Measurements from ENCODE around the gene C19orf33. TPM values are rescaled to one million over a fixed set of nuclear protein-coding genes. Genes with fewer than 3 reads are reported as not detected.
"Not testable (repeated sequence)": the region's sequence is repeated elsewhere in the genome, so short reads cannot be mapped to it uniquely, and the experiment has no call there.

C19orf33 gene
- total RNA-seq, 1 donor, result 1.9 TPM

DNA sequence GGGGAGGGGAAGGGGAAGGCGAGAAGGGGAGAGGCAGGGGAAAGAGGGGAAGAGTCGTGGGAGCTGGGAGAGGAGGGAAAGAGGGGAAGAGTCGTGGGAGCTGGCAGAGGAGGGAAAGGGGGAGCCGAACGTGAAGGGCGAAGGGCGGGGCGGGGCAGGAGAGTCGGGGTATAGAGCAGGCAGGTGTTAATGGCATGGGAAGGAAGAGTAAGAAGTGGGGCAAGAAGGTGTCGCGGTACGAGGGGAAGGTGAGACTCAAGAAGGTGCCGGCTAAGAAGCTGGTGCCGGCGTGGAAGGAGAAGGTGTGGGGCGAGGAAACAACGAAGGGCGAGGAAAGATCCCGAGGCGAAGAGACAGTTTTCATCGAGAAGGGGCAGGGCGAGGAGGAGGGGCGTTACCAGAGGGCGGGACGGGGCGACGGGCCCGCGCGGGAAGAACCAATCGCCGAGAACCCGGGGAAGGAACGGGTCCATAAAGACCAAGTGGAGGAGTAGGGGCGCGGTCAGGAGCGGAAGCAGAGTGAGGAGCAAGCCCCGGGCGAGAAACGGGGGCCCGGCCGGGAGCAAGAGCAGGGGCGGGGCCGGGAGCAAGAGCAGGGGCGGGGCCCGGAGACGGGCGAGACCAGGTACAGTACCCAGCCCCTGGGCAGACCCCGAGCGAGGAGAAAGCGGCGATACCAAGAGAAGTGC lies 32.0 kb downstream of the C19orf33 start:
- DNase-seq (ENCODE audit: low read depth in 2 of 3, low spot score in 2 of 3), result peak; percentile 79 to 96 (median 95)

DNA sequence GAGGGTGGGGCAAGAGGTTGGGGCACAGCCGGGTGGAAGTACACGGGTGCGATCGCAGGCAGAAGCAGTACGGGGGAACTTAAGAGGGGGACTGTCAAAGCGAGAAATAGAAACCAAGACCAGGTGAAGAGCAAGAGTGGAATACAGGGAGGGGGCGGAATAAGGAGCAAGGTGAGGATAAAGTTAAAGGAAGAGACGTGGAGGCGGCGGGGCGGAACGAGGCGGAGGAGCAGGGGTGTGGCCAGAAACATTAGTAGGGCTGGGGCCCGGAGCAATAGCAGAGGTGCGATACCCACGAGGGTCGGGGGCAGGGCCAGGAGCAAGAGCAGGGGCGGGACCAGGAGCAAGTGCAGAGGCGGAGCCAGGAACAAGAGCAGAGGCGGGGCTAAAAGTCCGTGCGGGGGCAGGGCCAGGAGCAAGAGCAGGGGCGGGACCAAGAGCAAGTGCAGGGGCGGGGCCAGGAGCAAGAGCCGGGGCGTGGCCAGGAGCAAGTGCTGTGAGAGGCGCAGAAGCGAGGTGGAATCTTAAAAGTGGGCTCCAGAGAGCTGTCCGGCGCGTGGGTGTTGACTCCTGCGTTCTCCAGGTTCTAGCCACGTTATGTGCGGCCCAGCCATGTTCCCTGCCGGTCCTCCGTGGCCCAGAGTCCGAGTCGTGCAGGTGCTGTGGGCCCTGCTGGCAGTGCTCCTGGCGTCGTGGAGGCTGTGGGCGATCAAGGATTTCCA lies 32.7 kb downstream of the C19orf33 start:
- peak; percentile 84 to 97 (median 96) for DNase-seq (ENCODE audit: low read depth in 2 of 3, low spot score in 2 of 3)

DNA sequence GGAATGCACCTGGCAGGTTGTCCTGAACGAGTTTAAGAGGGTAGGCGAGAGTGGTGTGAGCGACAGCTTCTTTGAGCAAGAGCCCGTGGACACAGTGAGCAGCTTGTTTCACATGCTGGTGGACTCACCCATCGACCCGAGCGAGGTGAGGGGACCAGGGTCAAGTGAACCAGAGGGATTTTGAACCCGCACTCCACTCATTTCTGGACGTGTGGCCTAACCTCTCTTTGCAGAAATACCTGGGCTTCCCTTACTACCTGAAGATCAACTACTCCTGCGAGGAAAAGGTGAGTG lies 33.3 kb downstream of the C19orf33 start:
- no peak for DNase-seq (ENCODE audit: low read depth in 2 of 3, low spot score in 2 of 3)

DNA sequence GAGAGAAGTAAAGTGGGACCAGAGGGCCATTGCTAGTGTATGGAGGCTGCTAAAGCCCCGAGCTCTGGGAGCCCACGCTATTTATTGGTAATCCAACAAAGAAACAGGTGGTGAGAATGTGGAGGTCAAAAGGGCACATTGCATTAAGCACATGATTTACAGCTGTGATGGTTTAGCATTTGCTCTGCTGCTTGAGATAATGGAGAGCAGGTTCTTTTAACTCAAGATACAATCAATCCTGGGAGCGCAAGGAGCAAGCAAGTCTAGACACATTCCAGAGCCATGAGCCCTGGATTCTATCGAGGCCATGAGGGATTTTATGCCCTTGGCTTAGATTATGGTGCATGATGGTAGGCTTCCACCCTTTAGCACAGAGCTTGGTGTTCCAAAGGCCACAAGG lies 35.0 kb downstream of the C19orf33 start:
- DNase-seq (ENCODE audit: low read depth in 2 of 3, low spot score in 2 of 3), result not testable (repeated sequence)

DNA sequence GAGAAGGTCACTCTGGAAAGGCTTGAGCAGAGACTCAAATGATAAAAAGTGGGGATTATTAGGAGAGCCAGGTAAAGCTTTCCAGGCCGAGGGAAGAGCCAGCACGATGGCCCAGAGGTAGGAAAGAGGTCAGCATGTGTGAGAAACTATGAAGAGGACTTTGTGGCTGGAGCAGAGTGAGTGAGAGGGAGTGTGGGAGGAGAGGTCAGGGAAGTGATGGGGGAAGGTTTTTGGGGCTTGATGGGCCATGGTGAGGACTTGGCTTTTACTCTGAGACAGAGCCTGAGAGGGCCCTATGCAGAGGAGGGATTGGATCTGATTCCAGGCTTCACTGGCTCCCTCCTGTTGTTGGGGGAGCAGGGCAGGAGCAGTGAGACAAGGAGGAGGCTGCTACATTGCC lies 36.9 kb downstream of the C19orf33 start:
- no peak for DNase-seq (ENCODE audit: low read depth in 2 of 3, low spot score in 2 of 3)

DNA sequence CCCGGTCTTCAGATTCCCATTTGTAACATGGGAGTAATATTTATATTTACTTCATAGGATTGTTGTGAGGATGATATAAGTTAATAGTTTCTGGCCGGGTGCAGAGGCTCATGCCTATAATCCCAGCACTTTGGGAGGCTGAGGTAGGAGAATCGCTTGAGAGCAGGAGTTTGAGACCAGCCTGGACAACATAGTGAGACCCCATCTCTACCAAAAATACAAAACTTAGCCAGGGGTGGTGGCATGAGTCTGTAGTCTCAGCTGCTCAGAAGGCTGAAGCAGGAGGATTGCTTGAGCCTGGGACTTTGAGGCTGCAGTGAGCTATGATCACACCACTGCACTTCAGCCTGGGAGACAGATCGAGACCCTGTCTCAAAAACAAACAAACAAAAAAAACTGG lies 42.8 kb downstream of the C19orf33 start:
- no peak for DNase-seq (ENCODE audit: low read depth in 2 of 3, low spot score in 2 of 3)

DNA sequence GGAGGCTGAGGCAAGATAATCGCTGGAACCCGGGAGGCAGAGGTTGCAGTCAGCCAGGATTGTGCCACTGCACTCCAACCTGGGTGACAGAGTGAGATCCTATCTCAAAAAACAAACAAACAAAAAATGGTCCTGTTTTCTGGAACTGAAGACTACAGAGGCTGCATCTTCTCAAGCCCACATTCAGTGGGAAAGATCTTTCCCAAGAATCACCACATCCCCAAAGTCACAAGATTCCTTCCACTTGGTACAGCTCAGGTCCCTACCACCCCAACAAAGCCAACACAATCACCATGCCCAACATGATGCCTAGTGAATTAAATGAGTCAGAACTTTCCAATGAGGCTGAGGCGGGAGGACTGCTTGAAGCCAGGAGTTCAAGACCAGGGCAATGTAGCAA lies 46.8 kb downstream of the C19orf33 start:
- DNase-seq (ENCODE audit: low read depth in 2 of 3, low spot score in 2 of 3), result no peak

DNA sequence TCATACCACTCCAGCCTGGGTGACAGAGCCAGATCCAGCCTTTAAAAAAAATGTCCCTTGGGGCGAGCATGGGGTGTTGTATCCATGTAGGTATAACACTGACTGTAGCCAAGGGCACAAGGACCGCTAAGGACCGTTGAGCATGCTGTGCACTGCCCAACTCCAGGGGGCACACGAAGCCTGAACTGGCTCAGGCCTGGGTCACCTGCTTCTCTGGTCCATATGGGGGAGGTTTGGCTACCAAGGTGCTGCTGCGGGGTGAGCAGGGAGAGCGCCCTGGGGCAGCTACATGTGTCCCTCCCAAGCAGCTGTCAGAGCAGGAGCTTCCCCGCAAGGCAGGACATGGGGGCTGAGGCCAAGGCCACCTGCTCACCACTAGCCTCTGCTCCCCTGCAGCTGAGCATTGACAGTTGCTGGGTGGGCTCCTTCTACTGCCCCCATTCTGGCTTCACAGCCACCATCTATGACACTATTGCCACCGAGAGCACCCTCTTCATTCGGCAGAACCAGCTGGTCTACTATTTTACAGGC lies 47.9 kb downstream of the C19orf33 start:
- DNase-seq (ENCODE audit: low read depth in 2 of 3, low spot score in 2 of 3), result no peak

DNA sequence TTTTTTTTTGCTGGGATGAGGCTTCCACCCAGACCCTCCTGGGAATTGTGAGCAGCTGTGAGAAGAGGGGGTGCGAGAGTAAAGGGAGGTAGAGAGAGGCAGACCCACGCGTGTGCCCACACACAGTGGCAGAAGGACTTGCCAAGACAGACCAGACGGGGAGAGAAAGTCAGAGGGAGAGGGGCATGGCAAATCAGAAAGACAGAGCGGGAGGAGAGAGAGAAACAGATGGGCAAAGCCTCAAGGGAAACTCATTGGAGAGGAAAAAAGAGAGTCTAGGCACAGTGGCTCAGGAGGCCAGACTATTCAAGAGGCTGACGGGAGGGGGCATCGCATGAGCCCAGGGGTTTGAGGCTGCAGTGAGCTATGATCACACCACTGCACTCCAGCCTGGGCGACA lies 48.6 kb downstream of the C19orf33 start:
- DNase-seq (ENCODE audit: low read depth in 2 of 3, low spot score in 2 of 3), result no peak

Small RNA genes lying within 50 kb of the gene (small RNA-seq; reads per million reads assigned to genes)
- not detected for gene RF00019

Other genes starting within 250 kb of the C19orf33 start
- 6.5 TPM for gene DPF1, start 80.0 kb upstream of the C19orf33 start, total RNA-seq
- 1.6 TPM for gene PPP1R14A, start 47.9 kb upstream of the C19orf33 start, total RNA-seq
- 249 TPM for gene SPINT2, start 39.7 kb upstream of the C19orf33 start, total RNA-seq
- 100 TPM for gene YIF1B, start 11.7 kb downstream of the C19orf33 start, total RNA-seq
- 2.4 TPM for gene KCNK6, start 15.6 kb downstream of the C19orf33 start, total RNA-seq
- gene CATSPERG, start 31.6 kb downstream of the C19orf33 start, total RNA-seq, result 9.2 TPM
- 254 TPM for gene PSMD8, start 70.3 kb downstream of the C19orf33 start, total RNA-seq
- gene GGN, start 83.8 kb downstream of the C19orf33 start, total RNA-seq, result under 0.01 TPM
- under 0.01 TPM for gene SPRED3, start 84.4 kb downstream of the C19orf33 start, total RNA-seq
- gene FAM98C, start 98.8 kb downstream of the C19orf33 start, total RNA-seq, result 9.4 TPM
- 23.4 TPM for gene RASGRP4, start 122.0 kb downstream of the C19orf33 start, total RNA-seq
- gene RYR1, start 129.4 kb downstream of the C19orf33 start, total RNA-seq, result 2.7 TPM

Measured in hematopoietic multipotent progenitor cell (in vitro differentiated cells).